ENCODE results near the gene KIN.
"Not testable (repeated sequence)": the region's sequence is repeated elsewhere in the genome, so short reads cannot be mapped to it uniquely, and the experiment has no call there.

Gene KIN, protein sequence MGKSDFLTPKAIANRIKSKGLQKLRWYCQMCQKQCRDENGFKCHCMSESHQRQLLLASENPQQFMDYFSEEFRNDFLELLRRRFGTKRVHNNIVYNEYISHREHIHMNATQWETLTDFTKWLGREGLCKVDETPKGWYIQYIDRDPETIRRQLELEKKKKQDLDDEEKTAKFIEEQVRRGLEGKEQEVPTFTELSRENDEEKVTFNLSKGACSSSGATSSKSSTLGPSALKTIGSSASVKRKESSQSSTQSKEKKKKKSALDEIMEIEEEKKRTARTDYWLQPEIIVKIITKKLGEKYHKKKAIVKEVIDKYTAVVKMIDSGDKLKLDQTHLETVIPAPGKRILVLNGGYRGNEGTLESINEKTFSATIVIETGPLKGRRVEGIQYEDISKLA

DNA sequence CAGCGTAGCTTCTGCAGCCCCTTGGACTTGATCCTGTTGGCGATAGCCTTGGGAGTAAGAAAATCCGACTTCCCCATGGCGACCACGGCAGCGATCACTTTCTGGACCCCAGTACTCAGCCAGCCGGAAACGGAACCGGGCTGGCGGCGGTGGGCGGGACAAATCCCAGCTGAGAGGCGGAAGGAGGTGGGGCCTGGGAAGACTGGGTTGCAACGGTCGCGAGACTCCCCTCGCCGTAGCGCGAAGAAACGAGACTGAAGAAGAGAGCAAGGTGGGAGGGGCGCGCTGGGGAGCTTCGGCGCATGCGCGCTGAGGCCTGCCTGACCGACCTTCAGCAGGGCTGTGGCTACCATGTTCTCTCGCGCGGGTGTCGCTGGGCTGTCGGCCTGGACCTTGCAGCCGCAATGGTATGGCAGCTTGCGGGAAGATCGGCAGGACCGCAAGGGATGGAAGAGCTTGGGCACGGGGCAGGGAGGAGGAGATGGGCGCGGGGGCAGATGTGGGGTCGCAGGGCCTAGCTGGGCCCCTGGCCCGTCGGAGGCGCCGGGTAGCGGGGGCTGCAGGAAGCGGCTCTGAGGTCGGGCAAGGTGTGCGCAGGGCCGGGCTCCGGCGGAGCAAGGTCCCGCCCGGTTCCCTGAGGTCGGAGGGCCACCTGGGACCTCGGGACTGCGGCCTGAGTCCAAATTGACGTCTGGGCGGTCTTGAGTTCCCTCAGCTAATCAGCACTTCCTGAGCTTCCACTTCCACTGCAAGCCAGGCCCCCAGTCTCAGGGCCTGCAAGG, at the start of gene KIN, which contains the start of gene ATP5F1C:
KIN (minus strand) TSS at position 137 of the 782 bp plus-strand sequence; CDS start at position 77, 60 bp downstream.
ATP5F1C (plus strand) TSS at position 321 of the 782 bp plus-strand sequence; CDS start at position 352, 31 bp downstream.
- DNase-seq = peak; percentile 58 to 80

DNA sequence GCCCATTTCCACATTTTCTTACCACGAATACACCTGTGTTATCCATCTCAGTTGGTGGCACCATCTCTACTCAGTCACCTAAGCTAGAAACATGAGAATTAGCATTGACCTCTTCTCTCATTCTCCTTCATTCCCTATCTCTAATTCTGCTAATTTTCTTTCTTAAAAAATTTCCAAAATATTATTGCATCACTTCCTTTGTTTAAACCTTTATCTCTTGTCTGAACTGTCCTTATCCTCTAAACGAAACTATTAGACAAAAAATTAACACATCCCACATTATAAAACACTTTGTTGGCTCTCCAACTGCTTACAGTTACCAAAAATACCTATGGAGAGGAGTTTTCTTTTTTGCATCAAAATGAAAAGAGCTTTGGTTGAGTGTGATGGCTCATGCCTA, 48.8 kb upstream of the KIN start:
- DNase-seq = no peak

DNA sequence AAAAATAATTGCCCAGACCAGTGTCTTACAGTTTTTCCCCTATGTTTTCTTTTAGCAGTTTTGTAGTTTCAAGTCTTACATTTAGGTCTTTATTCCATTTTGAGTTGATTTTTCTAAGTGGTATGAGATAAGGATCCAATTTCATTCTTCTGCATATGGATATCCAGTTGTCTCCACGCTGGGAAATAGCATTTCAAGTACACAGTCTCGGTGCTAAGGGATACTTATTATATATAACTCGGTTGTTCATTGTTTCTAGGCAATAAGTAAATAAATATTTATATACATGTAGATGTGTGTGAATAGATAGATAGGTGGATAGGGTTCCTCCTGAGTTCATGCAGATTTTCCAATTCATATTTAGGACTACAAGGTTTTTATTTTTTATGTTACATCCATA, 46.5 kb upstream of the KIN start:
- no peak for DNase-seq

DNA sequence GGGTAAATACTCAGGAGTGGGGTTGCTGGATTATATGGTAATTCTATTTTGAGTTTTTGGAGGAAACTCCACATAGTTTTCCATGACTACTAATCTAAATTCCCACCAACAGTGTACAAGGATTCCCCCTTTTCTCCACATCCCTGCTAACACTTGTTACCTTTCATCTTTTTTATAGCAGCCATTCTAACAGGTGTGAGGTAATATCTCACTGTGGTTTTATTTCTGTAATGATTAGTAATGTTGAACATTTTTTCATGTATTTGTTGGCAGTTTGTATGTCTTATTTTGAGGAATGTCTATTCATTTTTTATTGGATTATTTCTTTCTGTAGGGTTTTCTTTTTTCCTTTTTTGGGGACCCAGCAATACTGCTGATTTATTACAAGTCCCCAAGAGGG, 45.4 kb upstream of the KIN start:
- DNase-seq = no peak

DNA sequence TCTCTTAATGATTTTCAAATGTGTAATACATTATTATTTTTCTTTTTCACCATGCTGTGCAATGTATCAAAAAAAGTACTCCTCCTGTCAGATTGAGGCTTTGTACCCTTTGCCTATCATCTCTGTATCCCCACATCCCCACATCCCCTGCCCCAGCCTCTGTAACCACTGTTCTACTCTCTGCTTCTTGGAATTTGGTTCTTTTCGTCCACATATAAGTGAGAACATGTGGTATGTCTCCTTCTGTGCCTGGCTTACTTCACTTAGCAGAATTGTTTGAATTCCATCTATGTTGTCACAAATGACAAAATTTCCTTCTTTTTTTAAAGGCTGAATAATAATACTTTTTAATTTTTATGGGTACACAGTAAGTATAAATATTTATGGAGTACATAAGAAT, 44.3 kb upstream of the KIN start:
- no peak for DNase-seq

DNA sequence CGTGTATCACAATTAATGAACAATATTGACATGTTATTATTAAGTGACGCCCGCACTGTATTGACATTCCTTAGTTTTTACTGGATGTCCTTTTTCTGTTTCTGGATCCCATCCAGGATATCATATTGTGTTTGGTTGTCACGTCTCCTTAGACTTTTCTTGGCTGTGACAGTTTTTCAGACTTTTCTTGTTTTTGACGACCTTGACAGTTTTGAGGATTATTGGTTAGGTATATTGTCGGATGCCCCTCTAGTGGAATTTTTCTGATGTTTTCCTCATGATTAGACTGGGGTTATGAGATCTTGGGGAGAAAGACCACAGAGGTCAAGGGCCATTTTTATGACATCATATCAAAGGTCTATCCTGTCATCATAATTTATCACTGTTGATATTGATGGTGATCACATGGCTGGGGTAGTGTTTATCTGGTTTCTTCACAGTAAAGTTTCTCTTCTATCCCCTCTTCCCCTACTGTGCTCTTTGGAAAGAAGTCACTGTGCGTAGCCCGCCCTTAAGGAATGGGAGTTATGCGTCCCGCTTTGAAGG, 41.6 kb upstream of the KIN start:
- DNase-seq = no peak

DNA sequence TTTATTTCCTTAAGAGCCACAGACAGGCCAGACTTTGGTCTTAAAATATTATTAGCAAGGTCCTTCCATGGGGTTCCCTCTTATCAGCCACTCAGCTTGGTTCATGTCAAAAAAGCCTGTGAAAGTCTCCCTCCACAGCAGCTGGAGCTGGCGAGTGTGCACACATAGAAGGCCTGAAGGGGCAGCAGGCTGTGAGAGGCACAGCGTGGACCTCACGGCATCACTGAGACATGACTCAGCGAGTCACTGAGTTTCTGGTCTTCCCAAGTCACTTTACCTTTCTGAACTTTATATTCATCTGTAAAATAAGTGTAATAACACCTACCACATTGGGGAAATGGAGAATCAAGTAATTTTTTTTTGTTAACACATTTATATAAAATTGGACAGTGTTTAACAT, 39.2 kb upstream of the KIN start:
- no peak for DNase-seq

DNA sequence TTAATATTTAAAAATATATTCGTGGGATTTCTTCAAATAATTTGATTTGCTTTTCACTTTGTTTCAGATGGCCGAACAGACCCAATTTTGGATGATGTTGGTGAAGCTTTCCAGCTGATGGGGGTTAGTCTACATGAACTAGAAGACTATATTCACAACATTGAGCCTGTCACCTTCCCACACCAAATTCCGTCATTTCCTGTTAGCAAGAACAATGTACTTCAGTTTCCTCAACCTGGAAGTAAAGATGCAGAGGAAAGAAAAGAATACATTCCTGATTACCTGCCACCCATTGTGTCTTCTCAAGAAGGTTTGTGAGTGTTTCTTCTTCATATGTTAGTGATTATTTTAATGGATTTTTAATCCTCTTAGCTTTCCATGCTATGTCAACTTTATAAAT, 36.5 kb upstream of the KIN start:
- DNase-seq = no peak

DNA sequence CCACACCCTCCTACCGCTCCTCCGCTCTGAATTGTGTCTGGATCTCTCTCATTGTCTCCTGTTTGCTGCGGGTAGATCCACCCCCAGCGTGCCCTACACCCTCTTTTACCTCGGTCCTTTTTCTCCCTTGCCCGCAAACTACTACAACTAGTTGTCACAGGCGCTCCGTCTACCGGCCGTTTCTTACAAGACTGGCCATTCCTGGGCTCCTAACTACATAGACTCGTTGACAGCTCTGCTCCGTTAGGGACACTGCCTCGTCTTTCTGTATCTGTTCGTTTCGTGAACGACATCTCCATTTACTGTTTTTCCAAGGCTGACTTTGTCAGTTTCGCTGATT, 31.3 kb upstream of the KIN start:
- DNase-seq = no peak

DNA sequence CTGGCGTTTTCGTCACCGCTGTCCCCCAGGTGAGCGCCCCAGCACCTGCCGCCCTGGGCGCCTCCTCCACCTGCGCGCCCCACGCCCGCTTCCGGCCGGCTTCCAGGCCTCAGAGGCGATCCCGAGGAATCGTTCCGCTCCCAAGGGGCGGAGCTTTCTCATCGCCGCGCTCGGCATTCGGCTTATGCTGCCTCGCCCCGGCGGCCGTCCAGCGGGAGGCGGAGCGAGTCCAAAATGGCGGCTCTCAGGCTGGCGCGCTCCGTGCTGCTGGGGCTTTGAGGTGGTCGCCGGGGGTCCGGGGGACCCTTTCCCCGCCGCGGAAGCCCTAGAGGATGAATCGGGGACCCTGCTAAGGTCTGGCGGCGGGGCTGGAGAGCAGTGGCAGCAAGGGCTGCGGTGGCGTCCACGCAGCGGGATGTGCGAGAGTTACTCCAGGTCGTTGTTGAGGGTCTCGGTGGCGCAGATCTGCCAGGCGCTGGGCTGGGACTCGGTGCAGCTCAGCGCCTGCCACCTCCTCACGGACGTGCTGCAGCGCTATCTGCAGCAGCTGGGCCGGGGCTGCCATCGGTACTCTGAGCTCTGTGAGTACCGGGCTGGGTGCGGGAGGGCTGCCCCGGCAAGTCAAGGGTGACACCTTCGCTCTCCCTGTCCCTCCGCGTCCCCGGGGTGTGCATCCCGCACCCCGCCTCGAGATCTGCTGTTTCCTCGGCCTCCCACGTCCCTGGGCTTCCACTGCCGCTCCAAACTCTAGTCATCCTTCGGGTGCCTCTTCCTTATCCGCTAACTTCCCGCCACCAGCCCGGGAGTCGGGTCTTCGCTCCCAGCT, 30.7 kb upstream of the KIN start, which contains the start of gene TAF3:
TAF3 (plus strand) TSS at position 211 of the 826 bp plus-strand sequence; CDS start at position 416, 205 bp downstream.
- DNase-seq = peak; percentile 55 to 65

DNA sequence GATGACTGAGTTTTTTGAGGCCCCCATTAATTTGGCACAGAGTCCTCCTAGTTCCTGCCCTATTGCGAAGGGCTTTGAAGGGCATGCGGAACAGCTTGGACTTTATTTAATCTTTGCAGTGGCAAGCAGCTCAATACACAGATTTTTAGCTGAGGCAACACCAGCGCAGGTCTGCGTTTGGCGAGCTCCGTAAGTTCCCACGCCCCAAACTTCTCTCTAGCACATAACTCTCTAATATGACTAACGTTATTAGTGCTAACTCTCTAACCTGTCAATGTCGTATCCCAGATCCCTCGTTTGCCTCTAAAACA, 30.1 kb upstream of the KIN start:
- DNase-seq = no peak

DNA sequence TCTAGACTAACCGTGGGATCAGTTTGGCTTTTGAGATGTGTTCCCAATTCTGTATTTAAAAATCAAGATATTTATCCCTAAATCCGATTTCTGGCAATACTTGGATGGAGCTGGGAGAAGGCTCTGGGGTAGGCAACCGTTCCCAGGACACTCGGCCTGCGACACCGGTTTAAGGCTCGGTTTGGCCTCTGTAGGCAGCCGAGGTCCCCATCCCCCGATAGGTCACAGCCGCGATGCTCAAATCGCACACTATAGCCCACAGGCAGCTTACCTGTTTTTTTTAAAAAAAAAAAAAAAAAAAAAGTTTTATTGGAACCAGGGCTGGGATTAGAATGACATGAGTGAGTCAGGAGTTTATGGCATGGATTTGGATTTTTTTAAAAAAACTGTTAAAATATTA, 29.8 kb upstream of the KIN start:
- DNase-seq = no peak

DNA sequence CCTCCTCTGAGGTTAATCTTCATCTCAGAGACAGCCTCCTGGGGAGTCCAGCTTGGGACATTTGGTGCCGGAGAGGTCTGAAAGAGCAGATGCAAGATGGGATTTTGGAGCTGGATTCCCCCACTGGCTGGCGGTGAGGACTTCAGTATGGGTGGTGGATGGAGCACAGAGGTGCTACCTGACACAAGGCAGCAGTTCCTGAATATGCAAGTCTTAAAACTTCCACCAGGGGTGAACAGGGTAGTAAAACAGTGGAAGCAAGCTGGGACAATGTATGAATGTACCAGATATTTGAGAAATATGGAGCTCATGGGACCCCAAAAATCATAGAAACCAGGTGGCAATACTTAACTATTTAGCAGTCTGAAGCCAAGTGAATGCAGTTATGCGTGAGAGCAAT, 25.7 kb upstream of the KIN start:
- no peak for DNase-seq

DNA sequence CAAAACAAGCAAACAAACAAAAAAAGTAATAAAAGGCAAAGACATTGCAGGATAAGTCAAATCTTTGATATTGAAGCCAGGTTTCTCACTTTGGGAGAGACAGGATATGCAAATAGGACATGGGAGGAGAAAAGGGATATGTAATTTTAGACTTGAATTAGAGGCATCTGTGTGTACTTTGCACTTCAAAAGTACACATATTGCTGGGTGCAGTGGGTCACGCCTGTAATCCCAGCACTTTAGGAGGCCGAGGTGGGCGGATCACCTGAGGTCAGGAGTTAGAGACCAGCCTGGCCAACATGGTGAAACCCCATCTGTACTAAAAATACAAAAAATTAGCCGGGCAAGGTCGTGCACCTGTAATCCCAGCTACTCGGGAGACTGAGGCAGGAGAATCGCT, 23.9 kb upstream of the KIN start:
- DNase-seq = not testable (repeated sequence)

DNA sequence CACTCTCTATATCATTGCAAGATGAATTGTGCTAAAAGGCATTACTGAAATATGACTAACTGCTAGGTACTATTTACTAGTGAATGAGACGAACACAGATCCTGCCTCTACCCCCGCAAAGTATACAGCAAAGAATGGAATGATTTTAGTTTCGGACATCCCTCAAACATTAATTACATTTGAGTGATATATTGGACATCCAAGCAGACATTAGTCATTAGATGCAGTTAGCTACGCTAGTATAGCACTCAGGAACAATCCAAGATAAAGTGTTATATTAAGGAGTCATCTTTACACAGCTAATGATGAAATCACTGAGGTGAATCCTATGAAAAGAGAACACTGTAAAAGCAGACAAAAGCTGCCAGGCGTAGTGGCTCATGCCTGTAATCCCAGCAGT, 23.2 kb upstream of the KIN start:
- DNase-seq = no peak

DNA sequence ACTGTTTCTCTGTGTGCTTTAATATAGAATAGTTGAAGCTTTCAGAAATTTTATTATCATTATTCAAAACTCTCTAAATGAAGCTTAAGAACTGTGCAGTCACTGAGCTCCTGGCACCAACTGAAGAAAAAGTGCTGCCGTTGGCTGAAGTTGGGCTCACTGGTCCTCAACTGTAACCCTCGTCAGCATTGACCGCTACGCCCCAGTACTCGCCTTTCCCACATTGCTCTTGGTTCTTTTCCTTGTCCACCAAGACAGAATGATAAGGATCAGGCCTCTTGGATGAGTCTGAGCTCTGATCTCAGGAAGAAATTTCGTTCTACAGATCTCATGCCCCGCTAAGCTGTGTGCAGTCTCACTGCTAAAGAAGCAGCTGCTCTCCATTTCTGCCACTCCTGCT, 22.6 kb upstream of the KIN start:
- no peak for DNase-seq

DNA sequence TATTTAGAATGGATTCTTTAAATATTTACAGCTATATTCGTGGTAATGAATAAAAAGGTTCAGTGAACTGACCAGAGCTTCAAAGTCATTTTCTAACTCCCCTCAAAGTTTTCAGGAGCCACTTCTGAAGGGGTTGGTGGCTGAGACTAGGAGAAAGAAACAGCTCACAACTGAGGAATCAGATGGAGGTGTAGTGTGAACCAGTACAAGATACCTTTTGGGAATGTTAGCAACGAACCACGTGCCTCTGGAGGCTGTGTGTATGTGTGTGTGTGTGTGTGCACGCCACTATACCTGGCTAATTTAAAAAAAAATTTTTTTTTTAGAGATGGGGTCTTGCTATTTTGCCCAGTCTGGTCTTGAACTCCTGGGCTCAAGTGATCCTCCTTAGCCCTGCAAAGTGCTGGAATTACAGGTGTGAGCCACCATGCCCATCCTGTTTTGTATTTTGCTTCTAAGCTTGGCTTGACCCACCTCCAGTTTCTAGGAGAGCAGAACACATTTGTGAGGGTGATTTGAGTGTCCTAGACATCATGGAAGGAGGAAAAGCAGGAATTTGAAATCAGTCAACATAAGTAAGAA, 21.0 kb upstream of the KIN start:
- no peak for DNase-seq

DNA sequence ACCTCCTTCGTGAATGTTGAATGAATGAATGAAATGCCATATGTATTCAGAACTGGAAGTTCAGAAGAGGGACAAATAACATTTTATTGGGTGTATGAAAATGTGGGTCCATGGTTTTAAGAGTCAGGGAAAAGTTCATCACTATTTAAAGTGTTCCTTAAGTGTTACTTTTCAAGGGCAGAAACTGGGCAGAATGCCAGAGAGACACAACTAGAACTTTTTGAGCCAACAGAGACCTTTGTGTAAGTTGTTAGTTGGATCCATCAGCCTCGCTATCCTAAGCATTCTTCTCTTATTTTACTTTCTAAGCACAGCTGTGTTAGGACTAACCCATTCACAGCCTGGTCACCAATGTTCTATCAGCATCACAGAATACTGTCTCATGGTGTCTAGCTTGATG, 16.9 kb upstream of the KIN start:
- no peak for DNase-seq

DNA sequence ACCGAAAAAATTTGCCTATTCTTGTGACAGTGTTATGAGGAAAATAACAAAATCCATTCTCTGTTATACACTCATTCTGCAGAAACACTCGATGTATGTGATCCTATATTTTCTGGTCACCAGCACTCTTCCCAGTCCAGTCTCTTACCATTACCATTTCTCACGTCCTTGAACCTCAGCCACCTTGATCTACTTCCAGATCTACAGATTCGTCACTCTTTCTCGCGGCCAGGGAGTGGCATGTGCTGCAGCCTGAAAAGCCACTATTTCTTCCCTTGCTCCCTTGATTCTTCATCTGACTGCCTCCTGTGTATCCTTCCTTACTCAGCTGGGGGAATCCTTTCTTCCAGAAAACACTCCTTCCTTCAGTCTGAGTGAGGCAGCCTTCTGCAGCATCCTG, 16.4 kb upstream of the KIN start:
- DNase-seq = no peak

DNA sequence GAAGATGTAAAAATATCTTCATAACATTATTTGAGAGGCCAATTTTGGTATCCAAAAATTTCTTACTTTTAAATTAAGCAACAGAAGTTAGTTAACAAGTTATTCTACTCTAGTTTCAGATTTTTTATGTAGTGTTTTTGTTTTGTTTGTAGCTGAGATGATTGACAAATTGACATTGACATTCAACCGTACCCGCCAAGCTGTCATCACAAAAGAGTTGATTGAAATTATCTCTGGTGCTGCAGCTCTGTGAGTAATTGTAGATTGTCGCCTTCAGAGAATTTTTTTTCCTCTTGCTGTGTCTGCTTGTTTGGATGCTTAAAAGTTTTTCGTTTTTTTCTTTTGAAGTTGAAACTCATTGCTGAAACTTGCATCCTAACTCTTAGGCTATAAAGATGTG, 14.8 kb upstream of the KIN start:
- no peak for DNase-seq

DNA sequence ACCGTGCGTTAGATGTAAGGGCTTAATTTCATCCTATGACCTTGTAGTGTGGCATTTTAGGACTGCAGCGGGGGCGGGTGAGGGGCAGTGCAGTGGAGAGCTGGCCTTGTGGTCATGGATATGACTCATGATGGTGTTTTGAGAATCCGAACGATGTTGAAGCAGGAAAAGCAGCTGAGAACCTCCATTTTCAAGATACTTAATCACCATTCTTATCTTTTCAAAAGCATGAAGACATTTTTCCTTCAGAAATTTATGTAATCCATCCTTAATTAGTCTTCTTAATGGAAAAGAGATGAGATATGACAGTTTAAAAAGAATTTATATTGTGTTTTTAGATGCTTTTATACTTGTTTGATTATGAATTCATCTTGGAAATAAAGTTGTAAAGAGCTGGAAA, 9.8 kb upstream of the KIN start:
- DNase-seq = no peak

DNA sequence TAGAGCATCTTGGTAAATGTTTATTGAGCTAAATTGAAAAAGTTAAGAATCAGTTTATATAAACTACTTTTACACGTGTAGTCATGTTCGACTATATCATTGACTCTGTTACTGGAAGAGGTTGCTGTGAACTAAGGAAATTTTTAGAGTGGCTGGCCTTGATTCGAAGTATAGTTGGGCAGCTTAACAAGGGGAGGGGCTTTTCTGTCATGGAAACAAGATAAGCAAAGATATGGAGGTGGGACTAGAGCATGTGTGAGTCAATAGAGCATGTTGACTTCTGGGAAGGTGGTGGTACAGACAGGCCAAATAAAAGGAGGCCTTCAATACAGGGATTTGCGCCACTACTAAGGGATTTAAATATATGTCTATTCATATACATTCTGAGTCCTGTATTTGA, 7.8 kb upstream of the KIN start:
- DNase-seq = no peak
